HG03442 (cell line): ENCODE results near the gene FAM217B.

Experiments used
- ATAC-seq: cut with Tn5 transposase; IDR thresholded peaks from one replicate; pipeline ENCODE4 v1.9.1; 2021; ENCODE audit warnings: mild to moderate bottlenecking, moderate library complexity; ENCODE audit not compliant: unreplicated experiment

The FAM217B gene

GRCh38 chr20:59972037-59972801 lies 32.0 kb downstream of the FAM217B start:
- no peak for ATAC-seq

GRCh38 chr20:59976156-59976782 lies 36.1 kb downstream of the FAM217B start:
- ATAC-seq, result no peak

GRCh38 chr20:59977086-59977485 lies 36.9 kb downstream of the FAM217B start:
- ATAC-seq, result no peak

GRCh38 chr20:59983076-59983475 lies 42.9 kb downstream of the FAM217B start:
- ATAC-seq, result no peak

GRCh38 chr20:59984541-59984940 lies 44.4 kb downstream of the FAM217B start:
- ATAC-seq, result no peak

- ATAC-seq, result no peak
These were observed 45.0 kb downstream of the FAM217B start for GRCh38 chr20:59985164-59985563.

- ATAC-seq, result no peak
These were observed 45.7 kb downstream of the FAM217B start for GRCh38 chr20:59985864-59986263.

GRCh38 chr20:59987135-59987534 lies 46.9 kb downstream of the FAM217B start:
- no peak for ATAC-seq

GRCh38 chr20:59988141-59988540 lies 48.0 kb downstream of the FAM217B start:
- ATAC-seq, result no peak

GRCh38 chr20:59992526-59993084 lies 52.4 kb downstream of the FAM217B start:
- no peak for ATAC-seq

GRCh38 chr20:59993736-59994430 lies 53.7 kb downstream of the FAM217B start:
- ATAC-seq, result no peak

GRCh38 chr20:59994697-59995122 lies 54.5 kb downstream of the FAM217B start:
- ATAC-seq, result no peak

- no peak for ATAC-seq
These were observed 55.9 kb downstream of the FAM217B start for GRCh38 chr20:59996108-59996507.

GRCh38 chr20:59997896-59998295 lies 57.7 kb downstream of the FAM217B start:
- ATAC-seq, result no peak
